A549 (cell line): Measurements from ENCODE around the gene RNH1. TPM values are rescaled to one million over a fixed set of nuclear protein-coding genes. Genes with fewer than 3 reads are reported as not detected.
A peak's percentile ranks its signal among the peaks of the same experiment; 100 is the strongest.

Experiments
- ATAC-seq, 2 experiments: fragments of 200-7000 bp in 1 of 2; fragments of >200 bp in 1 of 2; cut with Nextera tagmentation in 1 of 2; cut with Tn5 transposase in 1 of 2; 3 replicates each; pipeline versions ENCODE4 v1.8.0 to v1.9.1; 2018 to 2020; ENCODE audit warnings: mild to moderate bottlenecking in 1 of 2, moderate library complexity in 1 of 2
- CTCF ChIA-PET: fragments of 300-600 bp; sonication (Branson Sonifier 250); formaldehyde crosslinking; extraction: SDS; loops from one replicate; lab custom pipeline; 2021; ENCODE audit warnings: antibody characterized with exemption, inconsistent platforms; lab: Yijun Ruan, JAX
- POLR2A ChIA-PET: fragments of 350-600 bp; formaldehyde crosslinking; extraction: SDS; loops from one replicate; lab custom pipeline; 2021; ENCODE audit warnings: antibody characterized with exemption, inconsistent platforms; lab: Yijun Ruan, JAX
- DNase-seq, 2 experiments: peaks; one replicate each; pipeline versions ENCODE4 v3.0.0 to v3.0.0-alpha.2; 2011 to 2016; ENCODE audit warnings: low read depth in 1 of 2, low spot score in 1 of 2
- FAIRE-seq: peaks from 2 replicates; lab custom pipeline; 2011; peaks lifted over from hg19 to GRCh38; lab: Jason Lieb, UNC
- H3K27ac ChIP-seq, 2 experiments: fragments of >200 bp; sonication (Bioruptor Twin); formaldehyde crosslinking; 3 replicates each; pipeline ENCODE4 v1.5.1; 2016 to 2017
- H3K4me1 ChIP-seq: fragments of >200 bp; sonication (Bioruptor Twin); formaldehyde crosslinking; 3 replicates; pipeline ENCODE4 v1.6.1; 2016
- H3K4me2 ChIP-seq: fragments of >200 bp; sonication (Bioruptor Twin); formaldehyde crosslinking; 3 replicates; pipeline ENCODE4 v1.6.1; 2016
- H3K4me3 ChIP-seq: fragments of >200 bp; sonication (Bioruptor Twin); formaldehyde crosslinking; 3 replicates; pipeline ENCODE4 v1.5.1; 2016
- H3K9me3 ChIP-seq: fragments of >200 bp; sonication (Bioruptor Twin); formaldehyde crosslinking; 3 replicates; pipeline ENCODE4 v1.6.1; 2016
- ATOH8 ChIP-seq: fragments of 250-450 bp; sonication (Bioruptor Pico); IDR thresholded peaks from 2 replicates; pipeline ENCODE4 v1.5.0; 2020; ENCODE audit warnings: low read depth, mild to moderate bottlenecking, moderate library complexity
- BHLHE40 ChIP-seq: IDR thresholded peaks from 2 replicates; pipeline ENCODE4 v1.6.1; 2012; ENCODE audit warnings: low read depth, low read length, inconsistent platforms
- CBX2 ChIP-seq: fragments of 200-600 bp; sonication (generic); IDR thresholded peaks from 2 replicates; pipeline ENCODE4 v1.6.1; 2016; ENCODE audit warnings: low read depth, mild to moderate bottlenecking, borderline replicate concordance
- CEBPB ChIP-seq, 2 experiments: fragments of >200 bp in 1 of 2; sonication (Bioruptor Twin) in 1 of 2; formaldehyde crosslinking in 1 of 2; IDR thresholded peaks; 2 replicates each; pipeline ENCODE4 v1.6.1; 2012 to 2016
- CHD4 ChIP-seq: fragments of 200-600 bp; sonication (generic); IDR thresholded peaks from 2 replicates; pipeline ENCODE4 v1.6.1; 2016; ENCODE audit warnings: antibody characterized with exemption, mild to moderate bottlenecking, borderline replicate concordance
- E2F6 ChIP-seq: IDR thresholded peaks from 2 replicates; pipeline ENCODE4 v1.6.1; 2012; ENCODE audit warnings: low read depth, borderline replicate concordance
- ESRRA ChIP-seq: fragments of 150-350 bp; IDR thresholded peaks from 2 replicates; pipeline ENCODE4 v1.6.1; 2014; ENCODE audit warnings: mild to moderate bottlenecking, low read length, borderline replicate concordance
- FOXS1 ChIP-seq: fragments of 250-450 bp; sonication (Bioruptor Pico); IDR thresholded peaks from 2 replicates; pipeline ENCODE4 v1.5.0; 2020; ENCODE audit warnings: mild to moderate bottlenecking, moderate library complexity
- HES2 ChIP-seq: fragments of >200 bp; sonication (Bioruptor Twin); formaldehyde crosslinking; IDR thresholded peaks from 2 replicates; pipeline ENCODE4 v1.6.1; 2016
- JUN ChIP-seq, 2 experiments: fragments of >200 bp; sonication (Bioruptor Twin); formaldehyde crosslinking; IDR thresholded peaks; 2 replicates in 1 of 2; 3 replicates in 1 of 2; pipeline ENCODE4 v1.6.1; 2016 to 2017
- MAFK ChIP-seq: fragments of 450-650 bp; IDR thresholded peaks from 2 replicates; pipeline ENCODE4 v1.6.1; 2014; ENCODE audit not compliant: partially characterized antibody
- MAX ChIP-seq: IDR thresholded peaks from 2 replicates; pipeline ENCODE4 v1.6.1; 2012
- PHF8 ChIP-seq: fragments of 200-600 bp; sonication (generic); IDR thresholded peaks from 2 replicates; pipeline ENCODE4 v1.6.1; 2016; ENCODE audit warnings: low read depth, mild to moderate bottlenecking, antibody characterized with exemption, moderate library complexity, borderline replicate concordance
- POLR2A ChIP-seq: IDR thresholded peaks from 2 replicates; pipeline ENCODE4 v1.6.1; 2012; ENCODE audit warnings: mild to moderate bottlenecking, low read length
- POLR2AphosphoS2 ChIP-seq: conservative IDR thresholded peaks from 2 replicates; pipeline ENCODE4 v1.6.1; 2012; ENCODE audit warnings: low read length, improper control_type of control experiment, inconsistent platforms
- ZNF302 ChIP-seq: fragments of 250-450 bp; sonication (Bioruptor Pico); IDR thresholded peaks from 2 replicates; pipeline ENCODE4 v1.9.0; 2021; ENCODE audit warnings: inconsistent platforms, mild to moderate bottlenecking, moderate library complexity
- ZSCAN20 ChIP-seq: fragments of 250-450 bp; sonication (Bioruptor Pico); IDR thresholded peaks from 2 replicates; pipeline ENCODE4 v1.8.0; 2022; ENCODE audit warnings: mild to moderate bottlenecking, moderate library complexity
- WGBS: methylation state at CpG from one replicate; pipeline ENCODE4 v1.1.6; 2017; ENCODE audit errors: missing lambda C conversion rate; 5-methylcytosine and 5-hydroxymethylcytosine counted together
- polyA minus RNA-seq: library from RNA; depleted of rRNA, polyadenylated mRNA; stranded (reverse); fragments of >200 nt; gene quantifications from 2 replicates; pipeline ENCODE4 v1.2.3, GENCODE V29; 2011; rRNA and poly(A)+ RNA removed
- polyA plus RNA-seq, 4 experiments: library from polyadenylated mRNA; depleted of rRNA in 3 of 4; stranded (reverse); fragments of >200 nt; fragmentation: RNase III in 1 of 4; extraction: RNeasy Plus Mini Kit Qiagen cat#74134 plus additional on column Dnase treatment in 1 of 4; gene quantifications; 2 replicates in 3 of 4; 3 replicates in 1 of 4; pipeline ENCODE4 v1.2.3, GENCODE V29; 2011 to 2017

Gene RNH1
- polyA plus RNA-seq (2011; rRNA removed) (85.8 and 108 TPM in 2 replicates), polyA plus RNA-seq (2017; fragmentation: RNase III; extraction: RNeasy Plus Mini Kit Qiagen cat#74134 plus additional on column Dnase treatment) (131 to 135 TPM (median 135 TPM) in 3 replicates), polyA minus RNA-seq (52.4 and 83.7 TPM in 2 replicates)
- polyA plus RNA-seq (2012; cell fraction: cytosol; rRNA removed) = 179 and 244 TPM in 2 replicates
- polyA plus RNA-seq (2012; cell fraction: nucleus; rRNA removed) = 443 and 610 TPM in 2 replicates

DNA sequence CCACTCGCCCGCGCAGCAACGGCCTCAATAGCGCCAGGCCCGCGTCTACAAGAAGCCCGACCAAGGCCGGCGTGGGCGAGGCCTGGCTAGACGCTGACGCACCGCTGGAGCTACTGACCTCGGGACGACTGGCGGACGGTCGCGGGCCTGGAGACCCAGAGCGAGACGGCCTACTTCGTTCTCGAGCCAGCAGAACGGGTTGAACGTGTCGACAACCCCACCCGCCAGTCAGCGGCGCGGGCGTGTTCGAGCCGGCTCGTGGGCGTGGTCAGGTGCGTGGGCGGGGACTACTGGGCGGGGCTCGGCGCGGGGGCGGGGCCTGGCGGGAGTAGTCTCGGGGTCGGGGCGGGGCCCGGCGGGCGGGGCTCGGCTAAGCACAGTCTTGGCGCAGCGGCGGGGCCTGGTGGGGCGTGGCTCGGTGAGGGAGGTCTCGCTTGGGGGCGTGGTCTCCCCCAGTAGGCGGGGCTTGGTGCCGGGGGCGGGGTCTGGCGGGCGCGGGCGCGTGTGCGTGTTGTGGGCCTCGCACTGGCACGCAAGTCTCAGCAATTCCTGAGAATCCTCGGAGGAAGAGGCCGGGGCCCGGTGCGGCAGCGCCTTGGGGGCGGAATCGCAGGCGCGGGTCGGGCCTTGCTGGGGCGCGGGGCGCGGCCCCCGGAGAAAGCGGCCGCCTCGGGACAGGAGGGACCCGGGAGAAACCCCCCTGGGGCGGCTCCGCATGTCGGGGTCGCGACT lies at the start of gene RNH1:
RNH1 (minus strand) TSS at position 248 of the 732 bp plus-strand sequence. CDS start 5,080 bp downstream, outside the sequence.
- ATAC-seq = peak; percentile 68 to 78
- Histone ChIP-seq H3K4me1 (peaks cover 15% of the 10 kb centered on the region; the same call in 2 of the 3 replicates), H3K27ac (peak within 1 kb of the TSS; percentile 97), H3K4me2 (peak within 1 kb of the TSS; percentile 91), H3K4me3 (peak within 1 kb of the TSS; percentile 83), H3K9me3 (no peaks in the 10 kb centered on the region)
- TF ChIP-seq POLR2AphosphoS2 = no peak
- no peak for TF ChIP-seq ZSCAN20 (CRISPR knock-in tag)
- TF ChIP-seq JUN (IDR thresholded peaks at IDR 0.05) = peak in 1 of 2 experiments; percentile 92; a peak in 2 of 5 replicates
- no peak for TF ChIP-seq ZNF302 (CRISPR knock-in tag)
- peak; percentile 65 for TF ChIP-seq PHF8
- TF ChIP-seq POLR2A = peak; percentile 65
- no peak for TF ChIP-seq ATOH8 (CRISPR knock-in tag)
- peak; percentile 76 for TF ChIP-seq E2F6
- TF ChIP-seq CBX2 = no peak
- TF ChIP-seq MAX = peak; percentile 70; the same call in 1 of the 2 replicates
- ChIA-PET POLR2A (interaction anchor here (0.6 to 1.9 kb wide), 12 partner anchors 9 to 300 kb away, joined by 3 to 18 read pairs (median 4); partner anchors contain the start of genes BET1L, HRAS, PTDSS2 and RIC8A), CTCF (interaction anchor here (0.8 to 7.4 kb wide), 3 partner anchors 10 to 102 kb away, joined by 3 to 55 read pairs (median 4); no protein-coding TSS in a partner anchor)
- peak; percentile 80 to 97 for DNase-seq
- FAIRE-seq = no peak
- 0% methylated on average over 7 of the region's 93 CpGs for WGBS

- Histone ChIP-seq H3K4me2 (peak overlapping the region; percentile 96), H3K9me3 (no peaks in the 10 kb centered on the region), H3K4me1 (peaks cover 23% of the 10 kb centered on the region), H3K4me3 (peak overlapping the region; percentile 67; the same call in 2 of the 3 replicates), H3K27ac (peak overlapping the region; percentile 81 to 88; a peak in 5 of 6 replicates)
- ChIA-PET POLR2A (interaction anchor here (1.3 kb wide), 1 partner anchor 9 kb away, joined by 3 read pairs; no protein-coding TSS in a partner anchor), CTCF (interaction anchor here (1.0 to 5.9 kb wide), 15 partner anchors 10 to 232 kb away, joined by 3 to 66 read pairs (median 4); partner anchors contain the start of genes HRAS and TMEM80)
- DNase-seq (no peak), ATAC-seq (no peak), FAIRE-seq (no peak)
- WGBS = 95% methylated on average over 43 of the region's 104 CpGs
- TF ChIP-seq ZSCAN20 (CRISPR knock-in tag) (no peak), ESRRA (no peak), FOXS1 (CRISPR knock-in tag) (no peak), CEBPB (IDR thresholded peaks at IDR 0.05) (no peak), CHD4 (no peak), ATOH8 (CRISPR knock-in tag) (no peak), HES2 (no peak), MAFK (no peak), BHLHE40 (no peak)
Observed at GRCh38 chr11:555780-556661, 49.0 kb upstream of the RNH1 start.
